HUES48 (cell line): ENCODE measurements around the gene SYNCRIP.
"Not testable (repeated sequence)": the region's sequence is repeated elsewhere in the genome, so short reads cannot be mapped to it uniquely, and the experiment has no call there.

ENCODE experiments used
- H3K27ac ChIP-seq: one replicate; pipeline ENCODE4 v1.7.0; 2013; ENCODE audit warnings: low read depth, low read length, inconsistent platforms
- H3K27me3 ChIP-seq: 2 replicates; pipeline ENCODE4 v1.6.1; 2013; ENCODE audit warnings: mild to moderate bottlenecking, low read length; ENCODE audit not compliant: control insufficient read depth, insufficient read depth
- H3K36me3 ChIP-seq: 2 replicates; pipeline ENCODE4 v1.6.1; 2013; ENCODE audit warnings: low read length; ENCODE audit not compliant: control insufficient read depth, insufficient read depth
- H3K4me1 ChIP-seq: 2 replicates; pipeline ENCODE4 v1.6.1; 2013; ENCODE audit warnings: mild to moderate bottlenecking, low read length; ENCODE audit not compliant: control insufficient read depth, insufficient read depth
- H3K4me3 ChIP-seq: 2 replicates; pipeline ENCODE4 v1.5.1; 2013; ENCODE audit warnings: mild to moderate bottlenecking, low read depth, low read length
- H3K9ac ChIP-seq: 2 replicates; pipeline ENCODE4 v1.6.1; 2013; ENCODE audit warnings: mild to moderate bottlenecking, low read depth, low read length, moderate library complexity
- H3K9me3 ChIP-seq: 2 replicates; pipeline ENCODE4 v1.6.1; 2013; ENCODE audit warnings: low read length; ENCODE audit not compliant: control insufficient read depth, insufficient read depth

Gene SYNCRIP

DNA sequence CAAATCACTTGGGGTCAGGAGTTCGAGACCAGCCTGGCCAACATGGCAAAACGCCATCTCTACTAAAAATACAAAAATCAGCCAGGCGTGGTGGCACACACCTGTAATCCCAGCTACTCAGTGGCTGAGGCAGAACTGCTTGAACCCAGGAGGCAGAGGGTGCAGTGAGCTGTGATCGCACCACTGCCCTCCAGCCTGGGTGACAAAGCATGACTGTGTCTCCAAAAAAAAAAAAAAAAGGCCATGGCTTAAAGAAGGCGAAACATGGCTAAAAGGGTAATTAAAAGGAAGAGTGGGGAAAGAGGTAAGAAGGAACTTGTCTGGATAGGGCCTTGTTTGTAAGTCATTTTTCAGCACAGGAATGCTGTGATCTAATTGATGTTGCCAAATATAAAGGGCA, 11.6 kb downstream of the SYNCRIP start:
- H3K4me1 ChIP-seq, H3K27ac ChIP-seq, H3K4me3 ChIP-seq, H3K9ac ChIP-seq, H3K9me3 ChIP-seq, H3K27me3 ChIP-seq: not testable (repeated sequence)
- peaks cover 94% of the 10 kb centered on the region for H3K36me3 ChIP-seq

DNA sequence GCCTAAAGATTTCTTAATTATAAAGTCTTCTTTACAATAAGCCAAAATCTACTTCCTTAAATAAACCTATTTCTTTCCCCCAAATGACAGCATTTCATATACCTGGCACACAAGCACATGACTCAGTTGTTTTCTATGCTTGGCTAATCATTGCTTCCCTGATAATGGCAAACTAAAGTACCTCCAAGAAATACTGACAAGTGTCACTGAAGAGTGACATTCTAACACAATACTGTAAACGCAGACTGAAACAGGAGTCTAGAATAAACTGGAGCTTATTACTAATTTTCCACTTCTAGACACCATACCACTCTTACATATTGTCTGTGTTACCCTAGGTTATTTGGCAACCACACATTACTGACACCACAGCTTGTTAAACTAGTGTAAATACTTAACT, 14.3 kb downstream of the SYNCRIP start:
- Histone ChIP-seq H3K4me3 (no peak overlapping the region), H3K4me1 (peaks cover 6% of the 10 kb centered on the region; the same call in 1 of the 2 replicates), H3K27me3 (no peaks in the 10 kb centered on the region), H3K9ac (no peak overlapping the region), H3K36me3 (peaks cover 94% of the 10 kb centered on the region), H3K27ac (no peak overlapping the region), H3K9me3 (no peaks in the 10 kb centered on the region)

DNA sequence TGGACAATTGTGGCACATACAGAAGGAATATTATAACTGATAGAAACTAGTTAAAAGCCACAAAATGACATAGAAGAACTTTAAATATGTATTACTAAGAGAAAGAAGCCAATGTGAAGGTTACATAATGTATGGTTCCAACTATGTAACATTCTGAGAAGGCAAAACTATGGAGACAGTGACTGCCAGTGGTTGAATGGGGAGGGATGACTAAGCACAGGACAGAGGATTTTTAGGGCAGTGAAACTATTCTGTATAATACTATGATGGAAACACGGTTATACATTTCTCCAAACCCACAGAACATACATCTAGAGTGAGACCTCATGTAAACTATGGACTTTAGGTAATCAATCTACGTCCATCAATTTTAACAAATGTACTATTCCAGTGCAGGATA, 22.4 kb downstream of the SYNCRIP start:
- Histone ChIP-seq H3K9ac (no peak overlapping the region), H3K27me3 (no peaks in the 10 kb centered on the region), H3K9me3 (no peaks in the 10 kb centered on the region), H3K36me3 (peaks cover 100% of the 10 kb centered on the region), H3K4me3 (no peak overlapping the region), H3K4me1 (no peaks in the 10 kb centered on the region), H3K27ac (no peak overlapping the region)

DNA sequence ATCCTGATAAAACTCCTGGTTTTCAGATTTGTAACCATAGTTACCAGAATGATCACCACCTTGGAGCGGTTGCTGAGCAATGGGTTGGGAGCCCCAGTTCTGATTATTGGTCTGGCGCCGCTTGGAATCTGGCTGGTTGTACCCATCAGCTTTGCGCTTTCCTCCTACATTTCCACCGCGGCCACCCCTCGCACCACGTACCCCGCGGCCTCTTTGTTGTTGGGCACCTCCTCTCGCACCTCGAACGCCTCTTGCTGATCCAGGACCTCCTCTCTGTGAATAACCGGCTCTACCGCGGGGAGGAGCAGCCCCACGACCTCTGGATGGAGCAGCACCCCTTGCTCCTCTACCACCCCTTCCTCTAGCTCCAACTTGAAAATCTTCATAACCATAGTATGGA, 27.9 kb downstream of the SYNCRIP start:
- Histone ChIP-seq H3K27me3 (no peaks in the 10 kb centered on the region), H3K4me3 (no peak overlapping the region), H3K36me3 (peaks cover 100% of the 10 kb centered on the region), H3K27ac (no peak overlapping the region), H3K9ac (no peak overlapping the region), H3K4me1 (no peaks in the 10 kb centered on the region), H3K9me3 (no peaks in the 10 kb centered on the region)

DNA sequence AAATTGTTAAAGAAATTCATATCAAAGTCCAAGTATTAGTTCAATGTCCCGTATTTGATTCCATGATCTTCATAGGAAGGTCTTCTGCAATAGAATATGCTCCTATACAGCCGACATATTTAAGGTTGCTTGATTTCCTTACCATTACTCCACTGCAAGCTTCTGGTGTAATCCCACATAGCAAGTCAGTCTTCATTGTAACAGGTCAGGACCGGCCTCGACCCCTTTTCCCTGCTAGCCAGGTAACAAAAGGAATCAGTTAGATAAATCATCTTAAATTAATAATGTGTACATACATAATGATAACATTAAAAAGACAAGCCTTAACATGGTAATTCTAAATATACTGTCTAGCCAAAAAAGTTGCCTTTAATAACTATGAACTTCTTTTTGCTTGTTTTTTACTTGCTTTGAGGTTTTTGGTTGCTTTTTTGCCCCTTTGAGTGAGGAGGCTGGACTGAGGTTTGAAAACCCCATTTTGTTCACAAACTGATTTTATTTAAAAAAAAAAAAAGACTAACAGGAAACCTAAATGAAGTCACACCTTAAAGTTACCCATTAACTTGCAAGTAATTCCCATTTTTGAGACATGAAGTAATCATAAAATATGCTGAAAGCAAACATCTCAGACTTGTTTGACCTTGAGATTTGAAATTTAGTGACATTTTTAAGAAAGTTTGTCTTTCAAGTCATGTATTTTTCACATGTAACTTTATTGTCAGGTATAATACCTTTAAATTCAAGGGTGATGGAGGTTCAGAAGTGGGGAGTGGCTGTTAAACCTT, 29.8 kb downstream of the SYNCRIP start:
- Histone ChIP-seq H3K27ac (no peak overlapping the region), H3K4me3 (no peak overlapping the region), H3K9ac (no peak overlapping the region), H3K4me1 (no peaks in the 10 kb centered on the region), H3K9me3 (no peaks in the 10 kb centered on the region), H3K27me3 (no peaks in the 10 kb centered on the region), H3K36me3 (peaks cover 99% of the 10 kb centered on the region)

DNA sequence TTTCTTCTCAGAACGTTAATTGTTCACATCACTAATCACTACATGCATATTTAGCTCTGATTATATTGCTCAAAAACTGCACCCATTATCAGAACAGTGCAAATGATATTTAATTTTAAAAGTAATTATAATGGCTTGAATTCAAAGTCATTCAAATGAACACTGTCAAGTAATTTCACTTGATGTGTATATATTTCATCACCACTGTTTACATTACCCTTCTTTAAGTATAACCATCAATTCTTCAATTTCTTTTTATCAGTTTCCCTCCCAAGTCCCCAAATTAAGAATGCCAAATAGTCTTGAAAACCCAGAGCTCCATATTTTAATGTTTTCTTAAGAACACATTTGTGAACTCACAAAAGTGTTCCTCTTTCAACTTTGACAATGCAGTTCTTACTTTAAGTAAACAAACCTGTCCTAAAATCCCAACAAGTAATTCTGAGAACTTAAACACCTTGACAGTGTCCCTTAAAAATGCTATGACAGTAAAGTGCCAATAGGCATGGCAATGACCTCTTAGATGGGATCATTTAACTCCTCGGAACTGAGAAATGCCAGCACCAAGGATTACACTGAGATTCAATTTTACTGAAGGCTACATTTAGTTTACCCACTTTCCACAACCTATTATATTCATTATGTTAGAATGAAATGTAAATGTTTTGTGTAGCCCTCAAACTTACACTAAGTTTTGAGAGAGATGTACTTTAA, 32.3 kb downstream of the SYNCRIP start:
- H3K4me1 ChIP-seq: no peaks in the 10 kb centered on the region
- peaks cover 77% of the 10 kb centered on the region for H3K36me3 ChIP-seq
- no peak overlapping the region for H3K9ac ChIP-seq
- no peak overlapping the region for H3K4me3 ChIP-seq
- no peak overlapping the region for H3K27ac ChIP-seq
- H3K27me3 ChIP-seq: no peaks in the 10 kb centered on the region
- H3K9me3 ChIP-seq: no peaks in the 10 kb centered on the region

DNA sequence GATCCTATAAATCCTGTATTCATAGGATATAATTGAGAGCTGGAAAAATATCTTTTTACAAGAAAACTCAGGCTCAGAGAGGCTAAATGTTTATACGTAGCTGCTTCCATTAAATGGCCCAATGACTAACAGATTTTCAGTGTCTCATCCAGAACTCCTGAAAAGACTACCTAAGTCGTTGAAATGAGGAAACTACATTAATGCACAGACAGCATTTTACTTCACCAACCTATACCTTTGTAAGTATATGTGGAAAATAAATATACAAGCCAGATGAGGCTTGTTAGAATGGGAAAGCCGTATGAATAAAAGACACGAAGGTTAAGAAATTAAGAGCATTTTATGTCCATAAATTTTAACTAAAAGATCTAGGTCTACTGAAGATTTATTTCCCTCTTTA, 40.6 kb downstream of the SYNCRIP start:
- no peak overlapping the region for H3K9ac ChIP-seq
- H3K4me3 ChIP-seq: no peak overlapping the region
- no peaks in the 10 kb centered on the region for H3K9me3 ChIP-seq
- no peak overlapping the region for H3K27ac ChIP-seq
- H3K36me3 ChIP-seq: no peaks in the 10 kb centered on the region
- no peaks in the 10 kb centered on the region for H3K4me1 ChIP-seq
- H3K27me3 ChIP-seq: no peaks in the 10 kb centered on the region

DNA sequence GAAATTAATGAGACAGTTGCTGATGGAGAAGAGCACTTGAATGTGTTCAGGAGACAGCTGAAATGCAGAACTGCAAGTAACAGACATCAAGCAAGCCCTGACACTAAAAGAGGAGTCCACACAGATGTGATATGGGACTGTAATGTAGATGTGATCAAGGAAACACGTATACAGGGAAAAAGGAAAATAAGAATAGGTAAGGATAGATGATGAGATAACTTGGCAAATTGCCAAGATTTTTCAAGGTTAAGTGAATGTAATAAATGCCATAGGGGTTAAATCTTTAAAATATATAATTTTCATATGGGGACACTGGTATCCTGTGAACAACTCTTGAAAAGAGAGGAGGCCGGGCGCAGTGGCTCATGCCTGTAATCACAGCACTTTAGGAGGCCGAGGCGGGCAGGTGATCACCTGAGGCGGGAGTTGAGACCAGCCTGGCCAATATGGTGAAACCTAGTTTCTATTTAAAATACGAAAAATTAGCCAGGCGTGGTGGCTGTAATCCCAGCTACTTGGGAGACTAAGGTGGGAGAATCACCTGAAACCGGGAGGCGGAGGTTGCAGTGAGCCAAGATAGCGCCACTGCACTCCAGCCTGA, 41.9 kb downstream of the SYNCRIP start:
- H3K4me3 ChIP-seq: no peak overlapping the region
- H3K27ac ChIP-seq: no peak overlapping the region
- H3K9me3 ChIP-seq: no peaks in the 10 kb centered on the region
- H3K9ac ChIP-seq: no peak overlapping the region
- no peaks in the 10 kb centered on the region for H3K36me3 ChIP-seq
- H3K4me1 ChIP-seq: no peaks in the 10 kb centered on the region
- no peaks in the 10 kb centered on the region for H3K27me3 ChIP-seq

DNA sequence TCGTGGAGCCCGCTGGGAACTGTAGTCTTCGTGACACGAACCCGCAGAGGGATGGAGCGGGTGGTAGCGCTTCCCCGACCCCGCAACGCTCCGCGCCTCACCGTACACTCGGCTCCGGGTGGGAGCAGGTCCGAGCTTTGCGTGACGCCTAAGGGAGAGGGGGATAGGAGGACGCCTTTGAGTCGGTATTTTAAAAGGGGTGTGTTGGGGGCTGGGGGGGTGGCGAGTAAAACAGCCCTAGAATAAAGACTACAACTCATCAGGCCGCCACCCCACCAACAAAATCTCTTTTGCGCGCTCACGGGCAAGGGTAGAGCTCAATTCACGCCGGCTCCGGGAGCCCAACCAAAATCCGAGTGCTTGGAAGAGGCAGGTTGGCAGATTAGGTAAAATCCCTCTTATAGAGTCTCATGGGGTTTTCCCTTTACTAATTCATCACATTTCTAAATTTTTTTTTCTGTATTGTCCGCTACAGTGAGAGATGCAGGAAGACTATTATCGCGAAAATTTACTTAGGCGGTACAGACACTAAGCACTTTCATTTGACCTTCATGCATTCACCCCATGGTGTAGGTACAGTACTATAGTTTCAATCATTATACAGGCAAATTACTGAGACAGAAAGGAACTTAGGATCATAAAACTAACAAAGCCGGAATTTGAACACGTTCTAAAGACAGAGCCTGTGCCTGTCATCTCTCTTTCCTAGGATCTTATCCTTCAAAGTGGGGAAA, 48.3 kb downstream of the SYNCRIP start:
- no peaks in the 10 kb centered on the region for H3K4me1 ChIP-seq
- H3K9ac ChIP-seq: peak overlapping the region; percentile 53
- H3K4me3 ChIP-seq: peak overlapping the region; percentile 81
- peaks cover 14% of the 10 kb centered on the region for H3K27me3 ChIP-seq
- peak overlapping the region; percentile 86 for H3K27ac ChIP-seq
- no peaks in the 10 kb centered on the region for H3K9me3 ChIP-seq
- no peaks in the 10 kb centered on the region for H3K36me3 ChIP-seq

DNA sequence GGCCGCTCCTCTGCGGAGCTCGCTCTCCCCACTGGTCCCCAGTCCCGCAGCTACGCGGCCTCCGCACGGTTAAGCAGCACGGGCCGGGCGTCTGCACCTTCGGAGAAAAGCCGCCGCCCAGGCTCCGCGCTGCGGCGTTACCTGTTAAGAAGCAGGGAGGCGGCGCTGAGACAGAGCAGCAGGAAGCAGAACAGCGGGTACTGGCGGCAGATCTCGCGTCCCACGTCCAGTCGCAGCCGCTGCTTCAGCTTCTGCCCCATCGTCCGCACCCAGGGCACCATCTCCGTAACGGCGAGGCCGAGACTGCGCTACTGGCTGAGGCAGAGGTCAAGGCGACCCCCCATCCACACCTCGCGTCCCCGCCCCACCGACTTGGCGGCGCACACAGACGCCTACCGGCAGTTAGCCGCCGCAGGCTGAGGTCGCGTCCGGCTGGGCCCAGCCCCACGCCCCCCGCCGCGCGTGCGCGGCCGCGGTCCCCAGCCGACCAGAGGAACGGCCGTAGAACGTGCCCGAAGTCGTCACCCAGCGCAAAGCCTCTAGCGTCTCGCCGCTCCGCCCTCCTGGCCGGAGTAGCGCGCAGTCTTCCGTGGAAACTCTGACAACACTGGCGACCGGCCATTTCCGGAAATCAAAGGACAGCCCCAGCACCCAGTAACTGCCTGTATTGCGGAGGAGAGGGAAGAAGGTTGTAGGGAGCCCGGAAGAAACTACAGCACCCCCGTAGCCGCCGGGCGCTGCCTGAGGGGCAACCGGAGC, 49.1 kb downstream of the SYNCRIP start, which contains the start of gene SNX14:
Gene SNX14 (minus strand): TSS at position 421 of the 759 bp plus-strand sequence. CDS start 140 bp downstream, at position 281.
- peak within 1 kb of the TSS; percentile 81 for H3K4me3 ChIP-seq
- H3K9ac ChIP-seq: peak within 1 kb of the TSS; percentile 53
- H3K27me3 ChIP-seq: peaks cover 14% of the 10 kb centered on the region
- H3K27ac ChIP-seq: peak within 1 kb of the TSS; percentile 86
- H3K9me3 ChIP-seq: no peaks in the 10 kb centered on the region
- H3K4me1 ChIP-seq: no peaks in the 10 kb centered on the region
- H3K36me3 ChIP-seq: no peaks in the 10 kb centered on the region
